Liver (tissue), 9 donors: ENCODE data around the gene SERINC5. TPM values are rescaled to one million over a fixed set of nuclear protein-coding genes. Genes with fewer than 3 reads are reported as not detected.

Source experiments
- DNase-seq: peaks from one replicate; pipeline ENCODE4 v3.0.0-alpha.2; 2017; ENCODE audit warnings: low spot score
- H3K27ac ChIP-seq, 2 donors: one replicate each; pipeline ENCODE4 v1.7.0; 2013; ENCODE audit warnings: inconsistent platforms in 2 of 2, low read length in 2 of 2, control low read depth in 1 of 2, low read depth in 1 of 2, mild to moderate bottlenecking in 1 of 2
- H3K27me3 ChIP-seq, 4 donors: one replicate each; pipeline versions ENCODE4 v1.6.1 to v1.7.0; 2013; ENCODE audit warnings: low read length in 3 of 4, inconsistent platforms in 1 of 4, mild to moderate bottlenecking in 1 of 4, moderate library complexity in 1 of 4; ENCODE audit not compliant: control insufficient read depth in 4 of 4, insufficient read depth in 4 of 4
- H3K36me3 ChIP-seq, 4 donors: one replicate each; pipeline versions ENCODE4 v1.6.1 to v1.7.0; 2013; ENCODE audit warnings: low read length in 3 of 4, mild to moderate bottlenecking in 3 of 4, low read depth in 1 of 4, moderate library complexity in 1 of 4; ENCODE audit not compliant: control insufficient read depth in 4 of 4, insufficient read depth in 3 of 4
- H3K4me1 ChIP-seq, 4 donors: one replicate each; pipeline versions ENCODE4 v1.6.1 to v1.7.0; 2013; ENCODE audit warnings: low read length in 3 of 4, mild to moderate bottlenecking in 3 of 4, moderate library complexity in 1 of 4; ENCODE audit not compliant: control insufficient read depth in 4 of 4, insufficient read depth in 4 of 4
- H3K4me3 ChIP-seq, 3 donors: one replicate each; pipeline versions ENCODE4 v1.6.1 to v1.7.0; 2013; ENCODE audit warnings: low read length in 3 of 3, control low read depth in 1 of 3, low read depth in 1 of 3, mild to moderate bottlenecking in 1 of 3
- H3K9ac ChIP-seq, 2 donors: one replicate each; pipeline ENCODE4 v1.7.0; 2013; ENCODE audit warnings: low read length in 2 of 2, mild to moderate bottlenecking in 2 of 2, moderate library complexity in 2 of 2, control low read depth in 1 of 2, low read depth in 1 of 2
- H3K9me3 ChIP-seq, 4 donors: one replicate each; pipeline versions ENCODE4 v1.6.1 to v1.7.0; 2013; ENCODE audit warnings: low read length in 3 of 4; ENCODE audit not compliant: control insufficient read depth in 4 of 4
- ATF3 ChIP-seq: IDR thresholded peaks from 2 replicates; pipeline ENCODE4 v1.6.1; 2016; ENCODE audit warnings: antibody characterized with exemption
- CTCF ChIP-seq: fragments of 150-350 bp; IDR thresholded peaks from 2 replicates; pipeline ENCODE4 v1.5.1; 2017; ENCODE audit warnings: improper control_type of control experiment, low read depth, low read length; ENCODE audit not compliant: missing input control
- EGR1 ChIP-seq, 2 donors: IDR thresholded peaks; 2 replicates each; pipeline ENCODE4 v1.6.1; 2016 to 2018; ENCODE audit warnings: antibody characterized with exemption in 2 of 2, low read depth in 2 of 2
- FOXA1 ChIP-seq: IDR thresholded peaks from 2 replicates; pipeline ENCODE4 v1.6.1; 2016; ENCODE audit warnings: antibody characterized with exemption
- FOXA2 ChIP-seq: IDR thresholded peaks from 2 replicates; pipeline ENCODE4 v1.6.1; 2016; ENCODE audit warnings: antibody characterized with exemption
- GABPA ChIP-seq, 2 donors: IDR thresholded peaks in 1 of 2; conservative IDR thresholded peaks in 1 of 2; 2 replicates each; pipeline ENCODE4 v1.6.1; 2016; ENCODE audit warnings: antibody characterized with exemption in 2 of 2, mild to moderate bottlenecking in 1 of 2, moderate library complexity in 1 of 2
- HNF4A ChIP-seq, 2 donors: conservative IDR thresholded peaks; 2 replicates each; pipeline ENCODE4 v1.6.1; 2016; ENCODE audit warnings: antibody characterized with exemption in 2 of 2, mild to moderate bottlenecking in 2 of 2
- HNF4G ChIP-seq: IDR thresholded peaks from 2 replicates; pipeline ENCODE4 v1.6.1; 2016; ENCODE audit warnings: antibody characterized with exemption
- JUND ChIP-seq, 2 donors: IDR thresholded peaks; 2 replicates each; pipeline ENCODE4 v1.6.1; 2016; ENCODE audit warnings: antibody characterized with exemption in 2 of 2
- MAX ChIP-seq: IDR thresholded peaks from 2 replicates; pipeline ENCODE4 v1.6.1; 2016; ENCODE audit warnings: antibody characterized with exemption
- NR2F2 ChIP-seq: IDR thresholded peaks from 2 replicates; pipeline ENCODE4 v1.6.1; 2016; ENCODE audit warnings: antibody characterized with exemption
- RAD21 ChIP-seq, 2 donors: IDR thresholded peaks; 2 replicates each; pipeline ENCODE4 v1.6.1; 2016; ENCODE audit warnings: antibody characterized with exemption in 2 of 2, mild to moderate bottlenecking in 2 of 2
- REST ChIP-seq: IDR thresholded peaks from 2 replicates; pipeline ENCODE4 v1.6.1; 2016; ENCODE audit warnings: antibody characterized with exemption, mild to moderate bottlenecking
- RXRA ChIP-seq, 2 donors: IDR thresholded peaks; 2 replicates each; pipeline ENCODE4 v1.6.1; 2017 to 2018; ENCODE audit warnings: antibody characterized with exemption in 2 of 2, mild to moderate bottlenecking in 1 of 2
- SP1 ChIP-seq: IDR thresholded peaks from 2 replicates; pipeline ENCODE4 v1.6.1; 2018; ENCODE audit warnings: antibody characterized with exemption, mild to moderate bottlenecking
- TAF1 ChIP-seq: conservative IDR thresholded peaks from 2 replicates; pipeline ENCODE4 v1.6.1; 2016; ENCODE audit warnings: antibody characterized with exemption, mild to moderate bottlenecking
- YY1 ChIP-seq: IDR thresholded peaks from 2 replicates; pipeline ENCODE4 v1.6.1; 2016; ENCODE audit warnings: antibody characterized with exemption, mild to moderate bottlenecking
- ZBTB33 ChIP-seq: IDR thresholded peaks from 2 replicates; pipeline ENCODE4 v1.6.1; 2016; ENCODE audit warnings: antibody characterized with exemption
- WGBS: extraction: QIAGEN DNeasy Blood & Tissue Kit; methylation state at CpG from one replicate; pipeline ENCODE4 v1.1.7; 2013; 5-methylcytosine and 5-hydroxymethylcytosine counted together
- polyA plus RNA-seq, 2 donors: library from polyadenylated mRNA; stranded (reverse) in 1 of 2; unstranded in 1 of 2; fragments of 200-250 nt in 1 of 2; fragments of >200 nt in 1 of 2; fragmentation: Nextera tagmentation in 1 of 2; extraction: Ambion mirVana in 1 of 2; gene quantifications; one replicate each; pipeline versions ENCODE4 v1.2.1 to v1.2.3, GENCODE V29; 2013 to 2015
- total RNA-seq, 2 donors: library from RNA; depleted of rRNA; stranded (reverse); fragments of >200 nt; gene quantifications; one replicate each; pipeline ENCODE4 v1.2.3, GENCODE V29; 2014
- donor health status: healthy.
- donor health status: healthy.
- donor health status: healthy.
- donor health status: healthy.
- donor health status: healthy.

The SERINC5 gene
- total and polyA plus RNA-seq, 4 donors, result 22.2 to 82.3 (median 32.0) TPM

- DNase-seq, result no peak
- H3K4me3 ChIP-seq, result no peak overlapping the region
- H3K9me3 ChIP-seq, result no peaks in the 10 kb centered on the region
- no peaks in the 10 kb centered on the region for H3K27me3 ChIP-seq
- H3K27ac ChIP-seq, result no peak overlapping the region
- H3K4me1 ChIP-seq, result no peaks in the 10 kb centered on the region
- 90% methylated on average over 5 of the region's 5 CpGs for WGBS
- peaks cover 0 to 6% (median 3%) of the 10 kb centered on the region in 4 donors for H3K36me3 ChIP-seq
- no peak overlapping the region for H3K9ac ChIP-seq
- TF ChIP-seq HNF4A (conservative IDR thresholded peaks at IDR 0.05) (no peak), CTCF (no peak), HNF4G (no peak), EGR1 (IDR thresholded peaks at IDR 0.05; ENCODE audit: low read depth in 2 of 2) (no peak), NR2F2 (no peak), GABPA (IDR thresholded peaks at IDR 0.05 in 1 of 2, conservative IDR thresholded peaks at IDR 0.05 in 1 of 2) (no peak), TAF1 (no peak), ZBTB33 (no peak), RAD21 (IDR thresholded peaks at IDR 0.05) (no peak), RXRA (IDR thresholded peaks at IDR 0.05) (no peak), SP1 (no peak)
These were observed 126.7 kb downstream of the SERINC5 start for GRCh38 chr5:80129146-80129545.

GRCh38 chr5:80128141-80128540, 127.7 kb downstream of the SERINC5 start:
- Histone ChIP-seq H3K4me1 (no peaks in the 10 kb centered on the region), H3K36me3 (peaks cover 0 to 6% (median 3%) of the 10 kb centered on the region in 4 donors), H3K9me3 (no peaks in the 10 kb centered on the region), H3K27ac (no peak overlapping the region), H3K4me3 (no peak overlapping the region), H3K27me3 (no peaks in the 10 kb centered on the region), H3K9ac (no peak overlapping the region)
- TF ChIP-seq CTCF, result no peak
- TF ChIP-seq TAF1, result no peak
- no peak for TF ChIP-seq SP1
- WGBS, result 80% methylated on average over 2 of the region's 2 CpGs
- no peak for DNase-seq

- no peaks in the 10 kb centered on the region for H3K9me3 ChIP-seq
- 78% methylated on average over 4 of the region's 4 CpGs for WGBS
- H3K4me1 ChIP-seq, result no peaks in the 10 kb centered on the region
- DNase-seq, result no peak
- TF ChIP-seq RAD21 (IDR thresholded peaks at IDR 0.05), result no peak
- no peak for TF ChIP-seq MAX
- TF ChIP-seq EGR1 (IDR thresholded peaks at IDR 0.05; ENCODE audit: low read depth in 2 of 2), result no peak
- no peak for TF ChIP-seq HNF4A (conservative IDR thresholded peaks at IDR 0.05)
- TF ChIP-seq FOXA2, result no peak
- no peak for TF ChIP-seq ATF3
- TF ChIP-seq FOXA1, result no peak
- no peak for TF ChIP-seq TAF1
- TF ChIP-seq HNF4G, result no peak
- TF ChIP-seq REST, result no peak
- no peak for TF ChIP-seq YY1
- TF ChIP-seq RXRA (IDR thresholded peaks at IDR 0.05), result no peak
- no peak for TF ChIP-seq JUND (IDR thresholded peaks at IDR 0.05)
- TF ChIP-seq GABPA (IDR thresholded peaks at IDR 0.05 in 1 of 2, conservative IDR thresholded peaks at IDR 0.05 in 1 of 2), result no peak
- H3K27ac ChIP-seq, result no peak overlapping the region
- H3K4me3 ChIP-seq, result no peak overlapping the region
- no peak overlapping the region for H3K9ac ChIP-seq
- peaks cover 0 to 6% (median 3%) of the 10 kb centered on the region in 4 donors for H3K36me3 ChIP-seq
- no peaks in the 10 kb centered on the region for H3K27me3 ChIP-seq
These were observed 128.7 kb downstream of the SERINC5 start for GRCh38 chr5:80127116-80127552.
